Endothelial cell of umbilical vein (primary cell): ENCODE results near the gene KAZN. TPM values are rescaled to one million over a fixed set of nuclear protein-coding genes. Genes with fewer than 3 reads are reported as not detected.

Experiments used
- BruUV-seq: library from RNA; stranded (reverse); fragments of 400-500 nt; replicated peaks from 2 replicates; lab custom pipeline; 2021; lab: Mats Ljungman, UMichigan
- CTCF ChIA-PET: fragments of 300-600, 350-600 bp; sonication (Branson Sonifier 250); formaldehyde crosslinking; loops from one replicate; lab custom pipeline; 2021; ENCODE audit warnings: antibody characterized with exemption, inconsistent platforms; lab: Charles Lee
- POLR2A ChIA-PET: fragments of 300-600, 350-600 bp; sonication (Branson Sonifier 250); formaldehyde crosslinking; loops from one replicate; lab custom pipeline; 2021; ENCODE audit warnings: antibody characterized with exemption, inconsistent platforms; lab: Charles Lee
- DNase-seq: peaks from one replicate; pipeline ENCODE4 v3.0.0-alpha.2; 2011; ENCODE audit warnings: low read depth, low spot score
- FAIRE-seq: peaks from 2 replicates; lab custom pipeline; 2011; peaks lifted over from hg19 to GRCh38; lab: Jason Lieb, UNC
- H2AFZ ChIP-seq: 2 replicates; pipeline ENCODE4 v1.6.0; 2012; ENCODE audit warnings: low read depth, low read length, control low read depth, inconsistent platforms
- H3K27ac ChIP-seq: 2 replicates; pipeline ENCODE4 v1.5.1; 2011; ENCODE audit warnings: low read depth, mild to moderate bottlenecking, control low read depth, low read length, moderate library complexity; ENCODE audit not compliant: insufficient read depth
- H3K27me3 ChIP-seq, 2 experiments: 2 replicates each; pipeline versions ENCODE4 v1.6.0 to v1.6.1; 2011; ENCODE audit warnings: low read length in 2 of 2, mixed read lengths in 1 of 2; ENCODE audit not compliant: control insufficient read depth in 2 of 2, insufficient read depth in 2 of 2
- H3K36me3 ChIP-seq, 2 experiments: 2 replicates in 1 of 2; 3 replicates in 1 of 2; pipeline ENCODE4 v1.5.1; 2011; ENCODE audit warnings: low read length in 2 of 2, mild to moderate bottlenecking in 1 of 2, moderate library complexity in 1 of 2; ENCODE audit not compliant: control insufficient read depth in 2 of 2, insufficient read depth in 2 of 2; ENCODE audit errors: extremely low read depth in 1 of 2
- H3K4me1 ChIP-seq: 3 replicates; pipeline ENCODE4 v1.5.1; 2011; ENCODE audit warnings: mild to moderate bottlenecking, low read length; ENCODE audit not compliant: control insufficient read depth, insufficient read depth; ENCODE audit errors: extremely low read depth
- H3K4me2 ChIP-seq: 2 replicates; pipeline ENCODE4 v1.6.1; 2011; ENCODE audit warnings: low read length, control low read depth, mixed read lengths; ENCODE audit not compliant: insufficient read depth
- H3K4me3 ChIP-seq, 3 experiments: fragments of 200-600 bp in 1 of 3; sonication (generic), shearing (Covaris generic) in 1 of 3; replicated peaks in 1 of 3; 2 replicates each; pipeline ENCODE4 v1.5.1; 2011 to 2016; ENCODE audit warnings: control low read depth in 3 of 3, low read length in 3 of 3, mild to moderate bottlenecking in 2 of 3, inconsistent platforms in 1 of 3, low read depth in 1 of 3, moderate library complexity in 1 of 3; ENCODE audit not compliant: insufficient read depth in 1 of 3
- H3K79me2 ChIP-seq: 2 replicates; pipeline ENCODE4 v1.6.0; 2012; ENCODE audit warnings: low read length, inconsistent platforms; ENCODE audit not compliant: control insufficient read depth, insufficient read depth
- H3K9ac ChIP-seq: replicated peaks from 2 replicates; pipeline ENCODE3; 2011; ENCODE audit warnings: low read length, control low read depth; ENCODE audit not compliant: insufficient read depth; ENCODE audit errors: extremely low read depth
- H3K9me1 ChIP-seq: replicated peaks from 3 replicates; pipeline ENCODE4 v1.6.0; 2011; ENCODE audit warnings: mild to moderate bottlenecking, low read length; ENCODE audit not compliant: control insufficient read depth, insufficient read depth; ENCODE audit errors: extremely low read depth
- H3K9me3 ChIP-seq: replicated peaks from 2 replicates; pipeline ENCODE4 v1.5.1; 2012; ENCODE audit warnings: low read length, inconsistent platforms; ENCODE audit not compliant: control insufficient read depth, insufficient read depth
- H4K20me1 ChIP-seq: replicated peaks from 2 replicates; pipeline ENCODE3; 2011; ENCODE audit warnings: mild to moderate bottlenecking, low read length; ENCODE audit not compliant: control insufficient read depth, insufficient read depth; ENCODE audit errors: extremely low read depth
- EZH2 ChIP-seq: IDR thresholded peaks from 2 replicates; pipeline ENCODE4 v1.6.1; 2012; ENCODE audit warnings: borderline replicate concordance, low read depth, mild to moderate bottlenecking, moderate library complexity, low read length, inconsistent platforms; ENCODE audit not compliant: severe bottlenecking
- FOS ChIP-seq: IDR thresholded peaks from 2 replicates; pipeline ENCODE4 v1.6.1; 2011; ENCODE audit warnings: mild to moderate bottlenecking, low read length, moderate library complexity, borderline replicate concordance; ENCODE audit not compliant: insufficient read depth
- GATA2 ChIP-seq: IDR thresholded peaks from 2 replicates; pipeline ENCODE4 v1.7.0; 2011; ENCODE audit warnings: low read depth, mild to moderate bottlenecking, moderate library complexity, mixed read lengths, low read length; ENCODE audit not compliant: insufficient read length, insufficient read depth
- JUN ChIP-seq: IDR thresholded peaks from 2 replicates; pipeline ENCODE4 v1.6.1; 2011; ENCODE audit warnings: borderline replicate concordance, low read depth; ENCODE audit not compliant: insufficient read length, insufficient read depth
- MYC ChIP-seq: IDR thresholded peaks from one replicate; pipeline ENCODE4 v1.6.1; 2011; ENCODE audit warnings: mild to moderate bottlenecking, low read depth, low read length
- POLR2A ChIP-seq: IDR thresholded peaks from 2 replicates; pipeline ENCODE4 v1.6.1; 2012; ENCODE audit warnings: low read depth, mild to moderate bottlenecking, control low read depth, low read length
- POLR2AphosphoS5 ChIP-seq: IDR thresholded peaks from 2 replicates; pipeline ENCODE4 v1.6.1; 2012; ENCODE audit warnings: low read depth, mild to moderate bottlenecking, control low read depth, low read length, moderate library complexity; ENCODE audit not compliant: insufficient read depth
- dilution Hi-C: fragments of 300-500 bp; cut with MboI; formaldehyde crosslinking; loops from one replicate; pipeline ENCODE4 v1.15.0; 2019; ENCODE audit warnings: low sequenced_read_pairs; ENCODE audit not compliant: extremely low pct_ligation_motif_present
- intact Hi-C: fragments of 100-400 bp; cut with micrococcal nuclease; formaldehyde crosslinking; loops from one replicate; pipeline ENCODE4 v1.10.0; 2022
- polyA plus RNA-seq, 4 experiments: library from polyadenylated mRNA; depleted of rRNA in 3 of 4; stranded (reverse) in 3 of 4; unstranded in 1 of 4; fragments of >200 nt; gene quantifications; 2 replicates each; pipeline versions ENCODE4 v1.2.1 to v1.2.3, GENCODE V29; 2011 to 2012; ENCODE audit warnings: missing spikeins in 1 of 4
- total RNA-seq: library from RNA; stranded (reverse); gene quantifications from 2 replicates; pipeline ENCODE4 v1.2.3, GENCODE V29; 2021
- TF ChIP-seq, protein P1 (sequence below), 2 donors: IDR thresholded peaks; 1 replicate in 1 of 2; 2 replicates in 1 of 2; pipeline ENCODE4 v1.5.1; 2011; ENCODE audit warnings: low read length in 2 of 2, mild to moderate bottlenecking in 2 of 2, moderate library complexity in 2 of 2, control low read depth in 1 of 2, inconsistent platforms in 1 of 2, low read depth in 1 of 2; ENCODE audit not compliant: insufficient read depth in 1 of 2; ENCODE audit errors: extremely low read depth in 1 of 2
- TF ChIP-seq, protein P2 (sequence below): IDR thresholded peaks from 2 replicates; pipeline ENCODE4 v1.6.1; 2011; ENCODE audit not compliant: insufficient read depth, insufficient read length

Gene KAZN
- total and polyA plus RNA-seq, 2 donors (not counting 3 experiments of a cell fraction or from before 2014, with no cell fraction given) = 1.6 to 5.8 TPM

DNA sequence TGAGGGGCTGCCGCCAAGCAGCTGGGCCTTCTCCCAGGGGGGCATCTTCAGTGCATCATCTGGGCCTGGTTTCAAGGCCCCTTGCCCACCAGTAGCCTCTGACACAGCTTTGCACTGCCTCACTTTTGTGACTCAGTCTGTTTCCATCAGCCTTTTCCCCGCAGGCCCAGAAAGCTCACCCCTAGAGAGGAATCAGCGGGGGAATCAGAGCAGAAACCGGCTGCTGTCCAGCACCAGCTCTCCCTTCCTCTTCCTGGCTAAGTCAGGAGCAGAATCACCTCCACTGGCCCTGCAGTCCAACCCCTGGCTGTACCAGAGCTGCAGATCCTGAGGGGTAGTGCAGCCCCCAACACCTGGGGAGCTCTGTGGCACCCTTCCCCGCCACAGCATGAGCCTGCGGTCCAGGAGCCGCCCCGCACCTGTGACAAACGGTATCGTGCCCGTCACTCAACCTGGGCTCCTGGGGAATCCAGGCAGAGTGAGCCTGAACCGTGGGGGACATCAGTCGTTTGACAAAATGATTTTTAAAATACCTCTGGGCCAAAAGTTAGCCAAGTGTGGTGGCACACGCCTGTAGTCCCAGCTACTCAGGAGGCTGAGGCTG is 471.8 kb downstream of the KAZN start:
- dilution Hi-C loops = no loop called here
- no peaks in the 10 kb centered on the region for H3K9me1 ChIP-seq
- no TSS peak for BruUV-seq
- no peak overlapping the region for H3K9ac ChIP-seq
- no peak for DNase-seq
- H3K27ac ChIP-seq = no peak overlapping the region
- no peaks in the 10 kb centered on the region for H3K79me2 ChIP-seq
- TF ChIP-seq, protein P1, sequence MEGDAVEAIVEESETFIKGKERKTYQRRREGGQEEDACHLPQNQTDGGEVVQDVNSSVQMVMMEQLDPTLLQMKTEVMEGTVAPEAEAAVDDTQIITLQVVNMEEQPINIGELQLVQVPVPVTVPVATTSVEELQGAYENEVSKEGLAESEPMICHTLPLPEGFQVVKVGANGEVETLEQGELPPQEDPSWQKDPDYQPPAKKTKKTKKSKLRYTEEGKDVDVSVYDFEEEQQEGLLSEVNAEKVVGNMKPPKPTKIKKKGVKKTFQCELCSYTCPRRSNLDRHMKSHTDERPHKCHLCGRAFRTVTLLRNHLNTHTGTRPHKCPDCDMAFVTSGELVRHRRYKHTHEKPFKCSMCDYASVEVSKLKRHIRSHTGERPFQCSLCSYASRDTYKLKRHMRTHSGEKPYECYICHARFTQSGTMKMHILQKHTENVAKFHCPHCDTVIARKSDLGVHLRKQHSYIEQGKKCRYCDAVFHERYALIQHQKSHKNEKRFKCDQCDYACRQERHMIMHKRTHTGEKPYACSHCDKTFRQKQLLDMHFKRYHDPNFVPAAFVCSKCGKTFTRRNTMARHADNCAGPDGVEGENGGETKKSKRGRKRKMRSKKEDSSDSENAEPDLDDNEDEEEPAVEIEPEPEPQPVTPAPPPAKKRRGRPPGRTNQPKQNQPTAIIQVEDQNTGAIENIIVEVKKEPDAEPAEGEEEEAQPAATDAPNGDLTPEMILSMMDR (IDR thresholded peaks at IDR 0.05; ENCODE audit: extremely low read depth in 1 of 2, insufficient read depth in 1 of 2, low read depth in 1 of 2, low read length in 2 of 2) = no peak
- TF ChIP-seq POLR2A = no peak
- TF ChIP-seq EZH2 = no peak
- TF ChIP-seq POLR2AphosphoS5 = no peak
- no peak for TF ChIP-seq JUN
- TF ChIP-seq, protein P2, sequence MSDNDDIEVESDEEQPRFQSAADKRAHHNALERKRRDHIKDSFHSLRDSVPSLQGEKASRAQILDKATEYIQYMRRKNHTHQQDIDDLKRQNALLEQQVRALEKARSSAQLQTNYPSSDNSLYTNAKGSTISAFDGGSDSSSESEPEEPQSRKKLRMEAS = no peak
- TF ChIP-seq MYC = no peak
- no peak for TF ChIP-seq GATA2
- TF ChIP-seq FOS = no peak
- no peak overlapping the region for H3K4me2 ChIP-seq
- no peak overlapping the region for H3K4me3 ChIP-seq
- no peaks in the 10 kb centered on the region for H3K4me1 ChIP-seq
- H4K20me1 ChIP-seq = no peaks in the 10 kb centered on the region
- intact Hi-C loops = no loop called here
- H3K36me3 ChIP-seq = no peaks in the 10 kb centered on the region
- H2AFZ ChIP-seq = no peak overlapping the region
- ChIA-PET CTCF (no interaction called here), POLR2A (no interaction called here)
- no peaks in the 10 kb centered on the region for H3K27me3 ChIP-seq
- no peak for FAIRE-seq
- no peaks in the 10 kb centered on the region for H3K9me3 ChIP-seq
